ENCODE data around the gene ALOXE3. TPM values are rescaled to one million over a fixed set of nuclear protein-coding genes. Genes with fewer than 3 reads are reported as not detected.

ALOXE3 gene
- total and polyA plus RNA-seq, 2 of the 8 experiments (the other 6 are each of a cell fraction or from before 2014, with no cell fraction given), result 0.26 TPM; not detected in 1

- TF ChIP-seq CREB1 (IDR thresholded peaks at IDR 0.05) (0 out of 2 replicates have a peak, but pooled peaks have one; percentile 26), GABPA (IDR thresholded peaks at IDR 0.05; ENCODE audit: borderline replicate concordance, insufficient read depth, low read length) (peak; percentile 43; the same call in 1 of the 2 replicates), POU5F1 (IDR thresholded peaks at IDR 0.05; ENCODE audit: low read depth, low read length) (no peak), ASH2L (IDR thresholded peaks at IDR 0.05; ENCODE audit: low read length) (peak; percentile 69), CTCF (IDR thresholded peaks at IDR 0.05; ENCODE audit: control extremely low read depth in 1 of 3, insufficient read depth in 1 of 3, low read depth in 1 of 3, low read length in 3 of 3) (peak; percentile 84 to 94 (median 90)), HDAC2 (IDR thresholded peaks at IDR 0.05; ENCODE audit: borderline replicate concordance in 1 of 2, low read depth in 2 of 2, low read length in 2 of 2) (peak in 1 of 2 experiments; percentile 50; a peak in 2 of 4 replicates), ZNF274 (IDR thresholded peaks at IDR 0.05; ENCODE audit: borderline replicate concordance, extremely low read depth, low read length) (no peak)
These were observed 8.5 kb downstream of the ALOXE3 start (continued) for GRCh38 chr17:8109661-8110455.

All from H1 (cell line).